HEK293 (cell line): ENCODE results near the gene HHAT.

Source experiments
- EGR2 ChIP-seq: fragments of 450-650 bp; formaldehyde crosslinking; IDR thresholded peaks from 2 replicates; pipeline ENCODE4 v1.5.1; 2016; ENCODE audit warnings: low read depth, missing biosample characterization, missing genetic modification characterization
- GLI2 ChIP-seq: fragments of 450-650 bp; formaldehyde crosslinking; IDR thresholded peaks from 2 replicates; pipeline ENCODE4; 2017; ENCODE audit warnings: missing biosample characterization, missing genetic modification characterization, low read depth, borderline replicate concordance
- IKZF3 ChIP-seq: fragments of 450-650 bp; IDR thresholded peaks from 2 replicates; pipeline ENCODE4 v1.5.0; 2018; ENCODE audit warnings: missing biosample characterization, mild to moderate bottlenecking, missing genetic modification characterization, moderate library complexity
- OVOL3 ChIP-seq: fragments of 450-650 bp; formaldehyde crosslinking; IDR thresholded peaks from 2 replicates; pipeline ENCODE4 v1.5.1; 2016; ENCODE audit warnings: missing biosample characterization, missing genetic modification characterization
- SP2 ChIP-seq: fragments of 450-650 bp; formaldehyde crosslinking; IDR thresholded peaks from 2 replicates; pipeline ENCODE4 v1.5.1; 2016; ENCODE audit warnings: missing biosample characterization, missing genetic modification characterization
- ZBTB1 ChIP-seq: fragments of 450-650 bp; formaldehyde crosslinking; IDR thresholded peaks from 2 replicates; pipeline ENCODE4 v1.5.1; 2016; ENCODE audit warnings: missing biosample characterization, missing genetic modification characterization
- ZBTB20 ChIP-seq: fragments of 450-650 bp; formaldehyde crosslinking; IDR thresholded peaks from 2 replicates; pipeline ENCODE4 v1.5.1; 2016; ENCODE audit warnings: missing biosample characterization, missing genetic modification characterization
- ZBTB7A ChIP-seq: fragments of 450-650 bp; formaldehyde crosslinking; IDR thresholded peaks from 2 replicates; pipeline ENCODE4 v1.5.1; 2016; ENCODE audit warnings: low read depth, missing biosample characterization, missing genetic modification characterization
- ZNF132 ChIP-seq: fragments of 450-650 bp; formaldehyde crosslinking; IDR thresholded peaks from 2 replicates; pipeline ENCODE4 v1.5.1; 2017; ENCODE audit warnings: missing biosample characterization, missing genetic modification characterization, borderline replicate concordance
- ZNF184 ChIP-seq: fragments of 450-650 bp; IDR thresholded peaks from 2 replicates; pipeline ENCODE4 v1.5.1; 2018; ENCODE audit warnings: missing biosample characterization, mild to moderate bottlenecking, missing genetic modification characterization
- ZNF211 ChIP-seq: fragments of 450-650 bp; formaldehyde crosslinking; IDR thresholded peaks from 2 replicates; pipeline ENCODE4 v1.5.1; 2016; ENCODE audit warnings: low read depth, missing biosample characterization, missing genetic modification characterization
- ZNF223 ChIP-seq: fragments of 450-650 bp; formaldehyde crosslinking; IDR thresholded peaks from 2 replicates; pipeline ENCODE4 v1.5.1; 2016; ENCODE audit warnings: missing biosample characterization, missing genetic modification characterization
- ZNF274 ChIP-seq, 2 experiments: fragments of 200-500 bp in 1 of 2; fragments of 450-650 bp in 1 of 2; sonication (Bioruptor generic) in 1 of 2; formaldehyde crosslinking in 1 of 2; IDR thresholded peaks; 2 replicates each; pipeline versions ENCODE4 v1.5.1 to v1.6.1; 2014 to 2016; ENCODE audit warnings: borderline replicate concordance in 1 of 2, inconsistent platforms in 1 of 2, low read length in 1 of 2, missing biosample characterization in 1 of 2, missing genetic modification characterization in 1 of 2
- ZNF350 ChIP-seq: fragments of 450-650 bp; formaldehyde crosslinking; IDR thresholded peaks from 2 replicates; pipeline ENCODE4 v1.5.0; 2017; ENCODE audit warnings: missing biosample characterization, mild to moderate bottlenecking, missing genetic modification characterization
- ZNF473 ChIP-seq: fragments of 450-650 bp; formaldehyde crosslinking; IDR thresholded peaks from 2 replicates; pipeline ENCODE4 v1.5.1; 2017; ENCODE audit warnings: missing biosample characterization, missing genetic modification characterization
- ZNF48 ChIP-seq: fragments of 450-650 bp; formaldehyde crosslinking; IDR thresholded peaks from 2 replicates; pipeline ENCODE4 v1.5.1; 2016; ENCODE audit warnings: missing biosample characterization, missing genetic modification characterization
- ZNF521 ChIP-seq: fragments of 450-650 bp; formaldehyde crosslinking; IDR thresholded peaks from 2 replicates; pipeline ENCODE4 v1.5.1; 2017; ENCODE audit warnings: missing biosample characterization, mild to moderate bottlenecking, missing genetic modification characterization
- ZNF529 ChIP-seq: fragments of 450-650 bp; formaldehyde crosslinking; IDR thresholded peaks from 2 replicates; pipeline ENCODE4 v1.5.1; 2017; ENCODE audit warnings: missing genetic modification characterization, missing biosample characterization; ENCODE audit not compliant: insufficient replicate concordance
- ZNF530 ChIP-seq: fragments of 450-650 bp; formaldehyde crosslinking; IDR thresholded peaks from 2 replicates; pipeline ENCODE4 v1.5.1; 2016; ENCODE audit warnings: low read depth, missing biosample characterization, missing genetic modification characterization
- ZNF600 ChIP-seq: fragments of 450-650 bp; formaldehyde crosslinking; IDR thresholded peaks from 2 replicates; pipeline ENCODE4 v1.5.1; 2016; ENCODE audit warnings: missing biosample characterization, missing genetic modification characterization
- ZNF610 ChIP-seq: fragments of 450-650 bp; formaldehyde crosslinking; IDR thresholded peaks from 2 replicates; pipeline ENCODE4 v1.5.1; 2016; ENCODE audit warnings: missing biosample characterization, missing genetic modification characterization, borderline replicate concordance
- ZNF654 ChIP-seq: fragments of 450-650 bp; formaldehyde crosslinking; IDR thresholded peaks from 2 replicates; pipeline ENCODE4 v1.5.1; 2016; ENCODE audit warnings: low read depth, missing biosample characterization, missing genetic modification characterization
- ZNF660 ChIP-seq: fragments of 450-650 bp; IDR thresholded peaks from 2 replicates; pipeline ENCODE4 v1.5.1; 2018; ENCODE audit warnings: missing biosample characterization, mild to moderate bottlenecking, missing genetic modification characterization
- ZNF677 ChIP-seq: fragments of 450-650 bp; IDR thresholded peaks from 2 replicates; pipeline ENCODE4 v1.5.0; 2018; ENCODE audit warnings: missing biosample characterization, mild to moderate bottlenecking, missing genetic modification characterization, moderate library complexity
- ZNF768 ChIP-seq: fragments of 450-650 bp; formaldehyde crosslinking; IDR thresholded peaks from 2 replicates; pipeline ENCODE4 v1.5.1; 2018; ENCODE audit warnings: missing biosample characterization, mild to moderate bottlenecking, missing genetic modification characterization
- ZNF792 ChIP-seq: fragments of 450-650 bp; formaldehyde crosslinking; IDR thresholded peaks from 2 replicates; pipeline ENCODE4 v1.5.1; 2016; ENCODE audit warnings: missing biosample characterization, missing genetic modification characterization
- TF ChIP-seq, protein P1 (sequence below): fragments of 450-650 bp; formaldehyde crosslinking; IDR thresholded peaks from 2 replicates; pipeline ENCODE4 v1.5.1; 2016; ENCODE audit warnings: missing biosample characterization, missing genetic modification characterization
- TF ChIP-seq, protein P2 (sequence below): fragments of 450-650 bp; formaldehyde crosslinking; IDR thresholded peaks from 2 replicates; pipeline ENCODE4 v1.5.1; 2016; ENCODE audit warnings: missing biosample characterization, missing genetic modification characterization, low read depth
- TF ChIP-seq, protein P3 (sequence below): fragments of 450-650 bp; formaldehyde crosslinking; IDR thresholded peaks from 2 replicates; pipeline ENCODE4 v1.5.1; 2016; ENCODE audit warnings: missing biosample characterization, missing genetic modification characterization
- TF ChIP-seq, protein P4 (sequence below): fragments of 450-650 bp; formaldehyde crosslinking; IDR thresholded peaks from 2 replicates; pipeline ENCODE4 v1.5.1; 2016; ENCODE audit warnings: missing biosample characterization, missing genetic modification characterization
- TF ChIP-seq, protein P5 (sequence below): fragments of 450-650 bp; formaldehyde crosslinking; IDR thresholded peaks from 2 replicates; pipeline ENCODE4 v1.5.1; 2016; ENCODE audit warnings: missing biosample characterization, missing genetic modification characterization, borderline replicate concordance

HHAT gene

DNA sequence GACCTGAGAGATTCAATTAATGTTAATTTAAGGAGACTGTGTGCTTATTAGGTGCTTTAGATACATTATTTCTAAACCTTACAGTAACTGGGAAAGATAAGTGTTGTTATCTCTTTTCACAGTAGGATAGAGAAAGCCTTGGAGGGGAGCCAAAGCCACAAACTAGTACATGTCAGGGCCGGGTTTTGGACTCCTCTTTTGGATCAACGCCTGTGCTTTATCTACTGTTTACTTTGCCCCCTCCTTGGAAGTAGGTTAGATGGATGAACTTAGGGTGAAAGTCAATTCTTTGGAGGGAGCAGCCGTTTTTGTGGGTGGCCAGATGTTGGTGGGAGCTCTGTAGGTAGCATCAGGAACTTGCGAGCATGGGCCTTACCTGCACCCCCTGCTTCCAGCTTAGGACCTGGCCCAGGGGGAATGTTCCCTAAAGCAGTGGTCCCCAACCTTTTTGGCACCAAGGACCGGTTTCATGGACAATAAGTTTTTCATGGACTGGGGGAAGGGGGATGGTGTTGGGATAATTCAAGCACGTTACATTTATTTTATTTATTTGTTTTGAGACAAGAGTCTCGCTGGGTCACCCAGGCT lies 1.7 kb downstream of the HHAT start (continued):
- TF ChIP-seq, protein P1, sequence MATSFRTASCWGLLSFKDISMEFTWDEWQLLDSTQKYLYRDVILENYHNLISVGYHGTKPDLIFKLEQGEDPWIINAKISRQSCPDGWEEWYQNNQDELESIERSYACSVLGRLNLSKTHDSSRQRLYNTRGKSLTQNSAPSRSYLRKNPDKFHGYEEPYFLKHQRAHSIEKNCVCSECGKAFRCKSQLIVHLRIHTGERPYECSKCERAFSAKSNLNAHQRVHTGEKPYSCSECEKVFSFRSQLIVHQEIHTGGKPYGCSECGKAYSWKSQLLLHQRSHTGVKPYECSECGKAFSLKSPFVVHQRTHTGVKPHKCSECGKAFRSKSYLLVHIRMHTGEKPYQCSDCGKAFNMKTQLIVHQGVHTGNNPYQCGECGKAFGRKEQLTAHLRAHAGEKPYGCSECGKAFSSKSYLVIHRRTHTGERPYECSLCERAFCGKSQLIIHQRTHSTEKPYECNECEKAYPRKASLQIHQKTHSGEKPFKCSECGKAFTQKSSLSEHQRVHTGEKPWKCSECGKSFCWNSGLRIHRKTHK: no peak
- no peak for TF ChIP-seq ZNF473 (tag by site-specific recombination)
- no peak for TF ChIP-seq ZNF654 (tag by site-specific recombination)
- TF ChIP-seq, protein P2, sequence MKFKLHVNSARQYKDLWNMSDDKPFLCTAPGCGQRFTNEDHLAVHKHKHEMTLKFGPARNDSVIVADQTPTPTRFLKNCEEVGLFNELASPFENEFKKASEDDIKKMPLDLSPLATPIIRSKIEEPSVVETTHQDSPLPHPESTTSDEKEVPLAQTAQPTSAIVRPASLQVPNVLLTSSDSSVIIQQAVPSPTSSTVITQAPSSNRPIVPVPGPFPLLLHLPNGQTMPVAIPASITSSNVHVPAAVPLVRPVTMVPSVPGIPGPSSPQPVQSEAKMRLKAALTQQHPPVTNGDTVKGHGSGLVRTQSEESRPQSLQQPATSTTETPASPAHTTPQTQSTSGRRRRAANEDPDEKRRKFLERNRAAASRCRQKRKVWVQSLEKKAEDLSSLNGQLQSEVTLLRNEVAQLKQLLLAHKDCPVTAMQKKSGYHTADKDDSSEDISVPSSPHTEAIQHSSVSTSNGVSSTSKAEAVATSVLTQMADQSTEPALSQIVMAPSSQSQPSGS (tag by site-specific recombination): no peak; the same call in 1 of the 2 replicates
- peak; percentile 61; the same call in 1 of the 2 replicates for TF ChIP-seq ZNF660 (tag by site-specific recombination)
- TF ChIP-seq ZNF48 (tag by site-specific recombination): no peak
- no peak; the same call in 1 of the 2 replicates for TF ChIP-seq OVOL3 (tag by site-specific recombination)
- TF ChIP-seq ZNF530: no peak
- TF ChIP-seq ZNF768 (tag by site-specific recombination): no peak
- peak; percentile 84; the same call in 1 of the 2 replicates for TF ChIP-seq ZNF223 (tag by site-specific recombination)
- no peak for TF ChIP-seq ZNF274 (IDR thresholded peaks at IDR 0.05; ENCODE audit: low read length)
- TF ChIP-seq ZNF274 (tag by site-specific recombination; IDR thresholded peaks at IDR 0.05; ENCODE audit: borderline replicate concordance): no peak
- 0 out of 2 replicates have a peak, but pooled peaks have one; percentile 3 for TF ChIP-seq GLI2 (tag by site-specific recombination)
- TF ChIP-seq, protein P3, sequence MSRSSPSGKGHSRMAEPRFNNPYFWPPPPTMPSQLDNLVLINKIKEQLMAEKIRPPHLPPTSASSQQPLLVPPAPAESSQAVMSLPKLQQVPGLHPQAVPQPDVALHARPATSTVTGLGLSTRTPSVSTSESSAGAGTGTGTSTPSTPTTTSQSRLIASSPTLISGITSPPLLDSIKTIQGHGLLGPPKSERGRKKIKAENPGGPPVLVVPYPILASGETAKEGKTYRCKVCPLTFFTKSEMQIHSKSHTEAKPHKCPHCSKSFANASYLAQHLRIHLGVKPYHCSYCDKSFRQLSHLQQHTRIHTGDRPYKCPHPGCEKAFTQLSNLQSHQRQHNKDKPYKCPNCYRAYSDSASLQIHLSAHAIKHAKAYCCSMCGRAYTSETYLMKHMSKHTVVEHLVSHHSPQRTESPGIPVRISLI (tag by site-specific recombination): no peak
- no peak for TF ChIP-seq SP2
- no peak for TF ChIP-seq ZNF350 (tag by site-specific recombination)
- no peak for TF ChIP-seq ZNF610 (tag by site-specific recombination)
- no peak for TF ChIP-seq ZNF600 (tag by site-specific recombination)
- TF ChIP-seq ZNF792 (tag by site-specific recombination): no peak
- TF ChIP-seq ZNF677 (tag by site-specific recombination): no peak
- TF ChIP-seq ZBTB1 (tag by site-specific recombination): no peak
- TF ChIP-seq ZNF184 (tag by site-specific recombination): no peak
- TF ChIP-seq, protein P4, sequence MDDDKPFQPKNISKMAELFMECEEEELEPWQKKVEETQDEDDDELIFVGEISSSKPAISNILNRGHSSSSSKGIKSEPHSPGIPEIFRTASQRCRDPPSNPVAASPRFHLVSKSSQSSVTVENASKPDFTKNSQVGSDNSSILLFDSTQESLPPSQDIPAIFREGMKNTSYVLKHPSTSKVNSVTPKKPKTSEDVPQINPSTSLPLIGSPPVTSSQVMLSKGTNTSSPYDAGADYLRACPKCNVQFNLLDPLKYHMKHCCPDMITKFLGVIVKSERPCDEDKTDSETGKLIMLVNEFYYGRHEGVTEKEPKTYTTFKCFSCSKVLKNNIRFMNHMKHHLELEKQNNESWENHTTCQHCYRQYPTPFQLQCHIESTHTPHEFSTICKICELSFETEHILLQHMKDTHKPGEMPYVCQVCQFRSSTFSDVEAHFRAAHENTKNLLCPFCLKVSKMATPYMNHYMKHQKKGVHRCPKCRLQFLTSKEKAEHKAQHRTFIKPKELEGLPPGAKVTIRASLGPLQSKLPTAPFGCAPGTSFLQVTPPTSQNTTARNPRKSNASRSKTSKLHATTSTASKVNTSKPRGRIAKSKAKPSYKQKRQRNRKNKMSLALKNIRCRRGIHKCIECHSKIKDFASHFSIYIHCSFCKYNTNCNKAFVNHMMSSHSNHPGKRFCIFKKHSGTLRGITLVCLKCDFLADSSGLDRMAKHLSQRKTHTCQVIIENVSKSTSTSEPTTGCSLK (tag by site-specific recombination): no peak
- no peak for TF ChIP-seq ZBTB7A (tag by site-specific recombination)
- no peak for TF ChIP-seq ZNF211 (tag by site-specific recombination)
- TF ChIP-seq ZNF132 (tag by site-specific recombination): no peak
- peak; percentile 80; the same call in 1 of the 2 replicates for TF ChIP-seq IKZF3 (tag by site-specific recombination)
- TF ChIP-seq, protein P5, sequence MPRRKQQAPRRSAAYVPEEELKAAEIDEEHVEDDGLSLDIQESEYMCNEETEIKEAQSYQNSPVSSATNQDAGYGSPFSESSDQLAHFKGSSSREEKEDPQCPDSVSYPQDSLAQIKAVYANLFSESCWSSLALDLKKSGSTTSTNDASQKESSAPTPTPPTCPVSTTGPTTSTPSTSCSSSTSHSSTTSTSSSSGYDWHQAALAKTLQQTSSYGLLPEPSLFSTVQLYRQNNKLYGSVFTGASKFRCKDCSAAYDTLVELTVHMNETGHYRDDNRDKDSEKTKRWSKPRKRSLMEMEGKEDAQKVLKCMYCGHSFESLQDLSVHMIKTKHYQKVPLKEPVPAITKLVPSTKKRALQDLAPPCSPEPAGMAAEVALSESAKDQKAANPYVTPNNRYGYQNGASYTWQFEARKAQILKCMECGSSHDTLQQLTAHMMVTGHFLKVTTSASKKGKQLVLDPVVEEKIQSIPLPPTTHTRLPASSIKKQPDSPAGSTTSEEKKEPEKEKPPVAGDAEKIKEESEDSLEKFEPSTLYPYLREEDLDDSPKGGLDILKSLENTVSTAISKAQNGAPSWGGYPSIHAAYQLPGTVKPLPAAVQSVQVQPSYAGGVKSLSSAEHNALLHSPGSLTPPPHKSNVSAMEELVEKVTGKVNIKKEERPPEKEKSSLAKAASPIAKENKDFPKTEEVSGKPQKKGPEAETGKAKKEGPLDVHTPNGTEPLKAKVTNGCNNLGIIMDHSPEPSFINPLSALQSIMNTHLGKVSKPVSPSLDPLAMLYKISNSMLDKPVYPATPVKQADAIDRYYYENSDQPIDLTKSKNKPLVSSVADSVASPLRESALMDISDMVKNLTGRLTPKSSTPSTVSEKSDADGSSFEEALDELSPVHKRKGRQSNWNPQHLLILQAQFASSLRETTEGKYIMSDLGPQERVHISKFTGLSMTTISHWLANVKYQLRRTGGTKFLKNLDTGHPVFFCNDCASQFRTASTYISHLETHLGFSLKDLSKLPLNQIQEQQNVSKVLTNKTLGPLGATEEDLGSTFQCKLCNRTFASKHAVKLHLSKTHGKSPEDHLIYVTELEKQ (tag by site-specific recombination): no peak
- no peak for TF ChIP-seq ZNF521
- no peak for TF ChIP-seq EGR2 (tag by site-specific recombination)
- TF ChIP-seq ZBTB20 (tag by site-specific recombination): no peak
- TF ChIP-seq ZNF529 (tag by site-specific recombination): no peak
